NCI-H748 (cell line): ENCODE measurements around the gene LHX6.
A peak's percentile ranks its signal among the peaks of the same experiment; 100 is the strongest.

Source experiments
- DNase-seq: peaks from one replicate; lab custom pipeline; 2025; ENCODE audit not compliant: unreplicated experiment; lab: John Stamatoyannopoulos, UW

The LHX6 gene

GRCh38 chr9:122228568-122229484 is at the start of gene LHX6:
Gene LHX6, minus strand, starts transcription at chr9:122228957. Its CDS starts 217 bp downstream, at chr9:122228740.
- DNase-seq = peak; percentile 58

GRCh38 chr9:122277285-122277897 is 48.6 kb upstream of the LHX6 start:
- DNase-seq = no peak

- DNase-seq = no peak
Measured at GRCh38 chr9:122276096-122276495, 47.3 kb upstream of the LHX6 start.

- DNase-seq = no peak
Measured at GRCh38 chr9:122274055-122274454, 45.3 kb upstream of the LHX6 start.

- DNase-seq = no peak
Measured at GRCh38 chr9:122268041-122268814, 39.5 kb upstream of the LHX6 start.

- peak; percentile 43 for DNase-seq
Measured at GRCh38 chr9:122265149-122265915, 36.6 kb upstream of the LHX6 start.

GRCh38 chr9:122264360-122265148 is 35.8 kb upstream of the LHX6 start, which contains the start of the genes MRRF and RBM18:
Gene MRRF, plus strand, starts transcription at chr9:122264882. Its CDS starts 6,010 bp downstream, at chr9:122270892.
Gene RBM18, minus strand, starts transcription at chr9:122264840. Its CDS starts 3,348 bp downstream, at chr9:122261492.
- DNase-seq = peak; percentile 92

GRCh38 chr9:122263699-122264349 is 35.1 kb upstream of the LHX6 start:
- DNase-seq = peak; percentile 26

- no peak for DNase-seq
Measured at GRCh38 chr9:122262073-122262472, 33.3 kb upstream of the LHX6 start.

GRCh38 chr9:122261469-122261881 is 32.7 kb upstream of the LHX6 start:
- DNase-seq = peak; percentile 20

- no peak for DNase-seq
Measured at GRCh38 chr9:122258886-122259415, 30.2 kb upstream of the LHX6 start.

- no peak for DNase-seq
Measured at GRCh38 chr9:122256206-122256605, 27.4 kb upstream of the LHX6 start.

- DNase-seq = no peak
Measured at GRCh38 chr9:122254761-122255160, 26.0 kb upstream of the LHX6 start.

GRCh38 chr9:122252796-122253195 is 24.0 kb upstream of the LHX6 start:
- DNase-seq = no peak

- no peak for DNase-seq
Measured at GRCh38 chr9:122251351-122251750, 22.6 kb upstream of the LHX6 start.

GRCh38 chr9:122248448-122248865 is 19.7 kb upstream of the LHX6 start:
- no peak for DNase-seq

GRCh38 chr9:122246666-122247065 is 17.9 kb upstream of the LHX6 start:
- DNase-seq = no peak

GRCh38 chr9:122244349-122244748 is 15.6 kb upstream of the LHX6 start:
- DNase-seq = no peak

GRCh38 chr9:122239722-122240121 is 11.0 kb upstream of the LHX6 start:
- no peak for DNase-seq
